CD4-positive, alpha-beta T cell treated with Interleukin-15 for 4 hours (primary cell): ENCODE results near the gene GATAD2B.
"Not testable (repeated sequence)": the region's sequence is repeated elsewhere in the genome, so short reads cannot be mapped to it uniquely, and the experiment has no call there.

Experiments
- DNase-seq: peaks from one replicate; pipeline ENCODE4 v3.0.0-alpha.2; 2020; ENCODE audit warnings: low spot score

GATAD2B gene

DNA sequence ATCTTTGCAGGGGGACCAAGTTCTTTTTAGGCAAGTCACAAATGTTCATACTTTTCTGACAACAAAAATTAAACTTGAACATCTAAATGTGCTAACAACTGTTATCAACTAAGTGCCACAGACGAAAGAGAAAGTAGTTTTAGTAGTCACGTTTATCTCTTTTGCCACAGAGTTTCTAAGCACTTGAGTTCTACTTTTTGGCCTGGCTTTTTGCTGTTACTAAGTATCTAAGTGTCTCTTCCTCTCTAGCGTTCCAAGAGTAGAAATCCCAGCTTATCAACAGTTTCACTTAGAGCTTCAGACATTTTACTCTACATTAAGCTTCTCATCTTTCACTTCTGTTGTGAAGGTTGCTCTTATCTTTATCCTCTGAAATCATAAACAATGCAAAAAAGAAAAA is 34.2 kb downstream of the GATAD2B start:
- DNase-seq, result no peak

DNA sequence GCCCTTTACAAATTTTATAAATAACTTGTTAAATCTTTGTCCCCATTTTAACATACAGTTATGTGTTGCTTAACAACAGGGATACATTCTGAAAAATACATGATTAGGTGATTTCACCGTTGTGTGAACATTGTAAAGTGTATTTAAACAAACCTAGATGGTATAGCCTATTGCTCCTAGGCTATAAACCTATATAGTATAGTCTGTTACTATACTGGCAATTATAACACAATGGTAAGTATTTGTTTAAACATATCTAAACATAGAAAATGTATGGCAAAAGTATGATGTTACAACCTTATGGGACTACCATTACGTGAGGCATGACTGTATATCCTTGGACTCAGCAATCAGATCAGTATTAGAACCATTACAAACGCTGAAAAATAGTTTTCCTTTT is 36.6 kb downstream of the GATAD2B start:
- no peak for DNase-seq

DNA sequence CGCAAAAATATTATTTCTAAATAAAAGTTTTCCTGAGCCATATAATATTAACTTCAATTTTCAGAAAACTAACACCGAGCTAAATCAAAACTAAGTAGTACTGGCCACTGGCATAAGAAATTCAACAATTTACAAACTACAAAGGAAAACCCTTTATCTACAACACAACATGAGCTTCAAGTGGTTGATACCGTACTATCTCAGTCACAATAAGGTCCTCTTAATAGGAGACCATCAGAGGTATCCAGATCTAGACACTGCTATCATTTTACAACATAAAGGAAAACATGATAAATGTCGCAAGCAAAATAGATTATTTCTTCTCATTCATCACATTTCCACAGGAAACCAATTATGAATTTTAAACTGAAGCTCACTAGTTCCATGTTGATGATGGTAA is 39.5 kb downstream of the GATAD2B start:
- DNase-seq, result no peak

- DNase-seq, result no peak
Measured at GRCh38 chr1:153882296-153882912, 40.4 kb downstream of the GATAD2B start.

DNA sequence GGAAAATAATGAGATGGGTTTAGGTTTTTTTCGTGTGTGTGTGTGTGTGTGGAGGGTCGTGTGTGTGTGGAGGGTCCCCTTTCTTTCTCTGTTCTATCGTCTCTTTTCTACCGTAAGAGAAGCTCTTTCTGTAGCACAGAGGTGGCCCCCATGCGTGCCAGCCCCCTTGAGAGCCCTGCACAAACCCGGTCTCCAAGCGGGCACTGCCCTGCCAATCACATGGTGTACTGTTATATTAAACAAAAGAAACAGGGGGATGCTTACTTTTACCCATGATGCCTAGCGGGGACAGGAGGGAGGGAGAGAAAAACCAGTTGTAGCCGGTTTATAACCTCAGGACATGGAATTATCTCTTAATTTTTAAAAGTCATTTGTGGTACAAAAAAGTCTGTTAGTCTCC is 41.0 kb downstream of the GATAD2B start:
- no peak for DNase-seq

DNA sequence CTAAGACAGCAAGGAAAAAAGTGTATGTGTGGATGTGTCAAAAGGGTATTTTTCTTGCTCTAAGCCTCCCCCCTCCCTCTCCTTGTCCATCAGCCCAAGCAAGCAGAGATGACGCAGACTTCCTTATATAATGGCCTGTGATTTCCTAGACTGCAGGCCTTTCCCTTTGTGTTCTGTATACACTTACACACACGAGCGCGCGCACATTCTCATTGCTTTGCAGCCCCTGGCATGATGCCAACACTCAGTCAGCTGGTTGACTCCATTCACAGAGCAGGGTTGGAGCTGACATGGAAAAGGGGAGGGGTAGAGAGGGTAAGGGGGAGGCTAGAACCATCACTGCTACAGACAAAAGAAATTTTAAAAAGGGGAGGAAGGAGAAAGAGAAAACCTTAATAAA is 41.8 kb downstream of the GATAD2B start:
- DNase-seq, result peak; percentile 7

GRCh38 chr1:153880024-153880423 is 42.7 kb downstream of the GATAD2B start:
- no peak for DNase-seq

DNA sequence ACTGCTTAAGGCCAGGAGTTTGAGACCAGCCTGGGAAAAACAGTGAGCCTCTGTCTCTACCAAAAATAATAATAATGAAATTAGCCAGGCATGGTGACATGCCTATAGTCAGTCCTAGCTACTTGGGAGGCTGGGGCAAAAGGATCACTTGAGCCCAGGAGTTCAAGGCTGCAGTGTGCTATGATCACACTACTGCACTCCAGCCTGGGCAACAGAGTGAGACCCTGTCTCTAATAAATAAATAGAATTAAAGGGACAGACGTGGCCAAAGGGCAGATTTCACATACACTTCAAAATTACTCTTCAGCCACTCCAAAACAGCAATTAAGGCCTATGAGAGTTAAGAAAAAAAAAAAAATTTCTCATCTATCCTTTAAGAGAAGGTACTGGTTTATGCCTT is 45.7 kb downstream of the GATAD2B start:
- no peak for DNase-seq

- DNase-seq, result no peak
Measured at GRCh38 chr1:153872934-153873333, 49.8 kb downstream of the GATAD2B start.

DNA sequence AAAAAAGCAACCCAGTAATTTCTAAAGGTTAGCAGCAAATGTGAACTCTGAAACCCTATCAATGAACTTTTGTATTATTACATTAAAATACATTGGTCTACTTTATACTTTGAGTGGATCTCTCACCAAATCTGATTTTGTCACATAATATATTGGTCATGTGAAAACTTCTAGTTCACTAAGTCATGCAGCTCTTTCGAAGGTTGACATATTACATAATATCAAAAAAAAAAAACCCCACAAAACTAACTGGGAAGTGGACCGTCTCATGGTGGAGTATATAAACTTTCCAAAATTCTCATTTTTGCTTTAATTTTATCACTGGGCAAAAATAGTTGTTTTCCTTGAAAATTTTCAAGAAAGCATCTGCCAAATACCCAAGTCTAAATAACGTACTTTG is 50.4 kb downstream of the GATAD2B start:
- no peak for DNase-seq

GRCh38 chr1:153869486-153869885 is 53.3 kb downstream of the GATAD2B start:
- no peak for DNase-seq

DNA sequence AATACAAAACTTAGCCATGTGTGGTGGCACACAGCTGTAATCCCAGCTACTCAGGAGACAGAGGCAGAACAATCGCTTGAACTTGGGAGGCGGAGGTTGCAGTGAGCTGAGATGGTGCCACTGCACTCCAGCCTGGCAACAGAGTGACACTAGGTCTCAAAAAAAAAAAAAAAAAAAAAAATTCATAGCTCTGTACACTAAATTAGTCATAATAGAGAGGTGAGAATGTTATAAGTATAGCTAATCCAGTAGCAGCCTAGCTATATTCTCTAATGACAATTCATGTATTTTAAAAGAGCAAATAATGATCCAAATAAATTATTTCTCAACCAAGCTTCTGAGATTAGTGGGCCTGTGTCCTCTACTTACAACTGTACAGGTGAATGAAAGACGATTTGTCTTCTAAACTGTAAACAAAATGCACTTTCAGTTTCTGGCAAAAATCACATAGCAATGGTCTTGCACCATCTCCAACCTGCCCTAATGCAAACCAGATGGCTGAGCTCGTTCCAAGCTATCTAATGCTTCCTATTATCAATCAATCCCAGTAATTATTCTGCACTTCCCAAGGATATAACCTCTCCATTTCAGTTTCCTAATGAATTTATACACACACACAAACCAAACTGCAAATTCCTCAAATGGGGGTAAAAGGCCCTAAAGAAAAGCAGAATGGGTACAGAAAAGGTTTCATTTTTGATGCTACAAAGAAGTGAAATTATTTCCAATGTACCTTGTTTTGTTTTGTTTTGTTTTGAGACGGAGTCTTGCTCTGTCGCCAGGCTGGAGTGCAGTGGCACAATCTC is 56.5 kb downstream of the GATAD2B start:
- DNase-seq, result no peak

- no peak for DNase-seq
Measured at GRCh38 chr1:153860285-153860684, 62.5 kb downstream of the GATAD2B start.

DNA sequence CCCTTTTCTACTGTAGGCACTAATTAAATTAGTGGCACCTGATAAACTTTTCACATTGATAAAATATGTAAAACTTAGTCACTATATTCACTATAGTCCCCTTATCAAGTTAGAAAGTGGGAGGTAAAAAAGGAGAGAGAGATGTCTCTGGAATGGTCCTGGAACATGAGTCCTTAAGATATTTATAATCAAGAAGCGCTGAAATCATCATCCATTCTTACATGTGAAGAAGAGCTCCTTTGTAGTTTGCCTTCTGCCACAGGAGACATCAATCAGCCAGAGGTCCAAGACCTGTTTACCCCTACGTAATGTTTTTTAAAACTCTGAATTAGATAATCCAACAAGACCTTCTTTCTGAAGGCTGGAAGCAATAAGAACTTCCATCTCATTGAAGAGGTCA is 65.3 kb downstream of the GATAD2B start:
- no peak for DNase-seq

DNA sequence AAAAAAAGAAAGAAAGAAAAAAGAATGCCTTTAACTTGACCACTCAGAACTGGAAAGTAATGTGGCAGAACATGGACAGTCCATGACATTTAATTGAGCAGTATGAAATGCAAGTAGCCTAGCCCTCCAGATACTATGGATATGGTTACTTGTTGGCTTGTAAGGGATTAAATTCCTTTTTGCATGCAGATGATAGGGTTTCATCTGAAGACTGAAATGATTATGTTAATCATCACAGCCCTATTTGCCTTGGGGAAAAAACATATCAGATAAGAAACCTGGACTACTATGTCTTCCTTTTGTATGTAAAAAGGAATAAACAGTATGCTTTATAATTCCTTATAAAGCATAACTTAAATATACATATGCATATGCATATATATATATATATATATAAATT is 66.0 kb downstream of the GATAD2B start:
- DNase-seq, result no peak

DNA sequence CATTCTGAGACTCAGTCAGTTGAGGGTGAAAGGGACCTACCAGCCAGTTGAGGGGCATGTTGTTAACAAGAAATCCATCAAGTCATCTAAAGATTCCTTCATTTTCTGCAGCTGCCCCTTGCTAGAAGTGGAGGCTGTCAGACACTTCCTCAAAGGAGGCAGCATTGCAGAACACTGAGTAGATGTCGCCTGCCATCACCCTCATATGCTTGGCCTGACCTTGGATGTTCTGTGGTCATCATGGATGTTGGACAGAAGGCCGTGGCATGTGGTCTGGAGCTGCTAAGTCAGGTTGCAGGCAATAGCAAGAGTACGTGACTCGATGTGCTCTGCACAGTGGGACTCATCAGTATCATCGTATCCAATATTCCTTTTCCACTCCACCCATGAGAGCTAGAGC is 70.6 kb downstream of the GATAD2B start:
- DNase-seq, result no peak

DNA sequence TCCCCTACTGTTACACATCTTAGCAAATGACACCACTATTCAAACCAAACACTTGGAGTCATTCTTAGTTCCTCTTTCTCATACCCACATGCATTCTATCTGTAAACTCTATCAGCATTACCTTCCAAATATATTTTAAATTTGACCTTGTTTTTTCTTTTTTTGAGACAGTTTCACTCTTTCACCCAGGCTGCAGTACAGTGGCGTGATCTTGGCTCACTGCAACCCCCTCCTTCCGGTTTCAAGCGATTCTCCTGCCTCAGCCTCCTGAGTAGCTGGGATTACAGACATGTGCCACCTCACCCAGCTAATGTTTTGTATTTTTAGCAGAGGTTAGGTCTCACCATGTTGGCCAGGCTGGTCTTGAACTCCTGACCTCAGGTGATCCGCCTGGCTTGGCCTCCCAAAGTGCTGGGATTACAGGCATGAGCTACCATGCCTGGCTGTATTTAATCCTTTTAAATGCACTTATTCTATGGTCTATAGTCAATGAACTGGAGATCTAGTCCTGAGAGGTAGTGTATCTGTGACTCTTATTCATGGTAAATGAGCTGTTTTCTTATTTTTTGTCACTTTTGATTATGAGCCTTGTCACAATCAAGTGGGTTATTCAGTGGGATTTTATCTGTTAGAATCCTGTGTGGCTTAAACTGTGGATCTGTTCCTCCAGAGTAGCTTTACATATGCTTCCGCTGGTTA is 73.1 kb downstream of the GATAD2B start:
- no peak for DNase-seq

DNA sequence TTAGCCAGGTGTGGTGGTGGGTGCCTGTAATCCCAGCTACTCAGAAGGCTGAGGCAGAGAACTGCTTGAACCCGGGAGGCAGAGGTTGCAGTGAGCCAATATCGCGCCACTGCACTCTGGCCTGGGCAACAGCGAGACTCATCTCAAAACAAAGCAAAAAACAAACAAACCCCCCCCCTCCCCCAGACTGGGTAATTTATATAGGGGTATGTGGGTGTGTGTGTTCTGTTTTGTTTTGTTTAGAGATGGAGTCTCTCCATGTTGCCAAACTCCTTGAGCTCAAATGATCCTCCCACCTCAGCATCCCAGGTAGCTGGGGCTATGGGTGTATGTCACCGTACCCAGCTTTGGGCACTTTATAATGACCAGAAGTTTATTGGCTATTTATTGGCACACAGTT is 74.0 kb downstream of the GATAD2B start:
- no peak for DNase-seq

DNA sequence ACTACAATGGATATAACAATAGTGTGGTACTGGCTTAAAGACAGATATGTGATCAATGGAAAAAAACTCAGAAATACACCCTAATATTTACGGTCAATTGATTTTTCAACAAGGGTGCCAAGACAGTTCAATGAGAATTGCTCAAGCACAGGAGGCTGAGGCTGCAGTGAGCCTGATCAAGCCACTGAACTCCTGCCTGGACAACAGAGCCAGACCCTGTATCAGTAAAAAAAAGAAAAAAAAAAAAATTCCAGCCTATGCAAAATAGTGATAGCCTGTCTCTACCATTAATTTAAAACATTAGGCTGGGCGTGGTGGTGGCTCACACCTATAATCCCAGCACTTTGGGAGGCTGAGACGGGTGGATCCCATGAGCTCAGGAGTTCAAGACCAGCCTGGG is 77.6 kb downstream of the GATAD2B start:
- DNase-seq, result no peak

GRCh38 chr1:153844349-153844748 is 78.4 kb downstream of the GATAD2B start:
- not testable (repeated sequence) for DNase-seq

DNA sequence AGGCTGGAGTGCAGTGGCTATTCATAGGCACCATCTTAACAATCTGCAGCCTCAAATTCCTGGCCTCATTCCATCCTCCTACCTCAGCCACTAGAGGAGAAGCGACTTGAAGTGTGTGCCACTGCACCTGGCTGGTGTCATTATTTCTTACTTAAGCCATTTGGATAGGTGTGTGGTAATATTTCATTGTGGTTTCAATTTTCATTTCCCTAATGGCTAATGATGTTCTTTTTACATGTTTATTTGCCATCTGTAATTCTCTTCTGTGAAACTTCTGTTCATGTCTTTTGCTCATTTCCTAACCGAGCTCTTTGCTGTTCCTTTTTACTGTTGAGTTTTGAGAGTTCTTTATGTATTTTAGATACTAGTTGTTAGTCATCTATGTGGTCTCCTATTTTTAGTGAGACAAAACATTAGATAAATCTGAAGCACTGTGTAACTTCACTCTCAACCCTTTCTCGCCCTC is 80.7 kb downstream of the GATAD2B start:
- DNase-seq, result no peak

- no peak for DNase-seq
Measured at GRCh38 chr1:153841463-153841994, 81.2 kb downstream of the GATAD2B start.

DNA sequence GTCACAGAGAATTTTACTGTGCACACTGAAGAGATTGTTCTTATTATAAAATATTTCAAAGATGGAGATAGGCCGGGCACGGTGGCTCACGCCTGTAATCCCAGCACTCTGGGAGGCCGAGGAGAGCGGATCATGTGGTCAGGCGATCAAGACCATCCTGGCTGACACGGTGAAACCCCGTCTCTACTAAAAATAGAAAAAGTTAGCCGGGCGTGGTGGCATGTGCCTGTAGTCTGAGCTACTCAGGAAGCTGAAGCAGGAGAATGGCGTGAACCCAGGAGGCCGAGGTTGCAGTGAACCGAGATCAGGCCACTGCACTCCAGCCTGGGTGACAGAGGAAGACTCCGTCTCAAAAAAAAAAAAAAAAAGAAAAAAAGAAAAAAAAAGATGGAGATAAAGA is 82.0 kb downstream of the GATAD2B start:
- DNase-seq, result not testable (repeated sequence)
